Measurements from ENCODE around the gene TPST1. TPM values are rescaled to one million over a fixed set of nuclear protein-coding genes. Genes with fewer than 3 reads are reported as not detected.

Gene TPST1
- polyA plus RNA-seq, 1 of the 3 experiments (the other 2 are of a cell fraction) = 36.4 TPM

GRCh38 chr7:66269978-66270377 lies 64.8 kb downstream of the TPST1 start (continued):
- TF ChIP-seq, protein P1, sequence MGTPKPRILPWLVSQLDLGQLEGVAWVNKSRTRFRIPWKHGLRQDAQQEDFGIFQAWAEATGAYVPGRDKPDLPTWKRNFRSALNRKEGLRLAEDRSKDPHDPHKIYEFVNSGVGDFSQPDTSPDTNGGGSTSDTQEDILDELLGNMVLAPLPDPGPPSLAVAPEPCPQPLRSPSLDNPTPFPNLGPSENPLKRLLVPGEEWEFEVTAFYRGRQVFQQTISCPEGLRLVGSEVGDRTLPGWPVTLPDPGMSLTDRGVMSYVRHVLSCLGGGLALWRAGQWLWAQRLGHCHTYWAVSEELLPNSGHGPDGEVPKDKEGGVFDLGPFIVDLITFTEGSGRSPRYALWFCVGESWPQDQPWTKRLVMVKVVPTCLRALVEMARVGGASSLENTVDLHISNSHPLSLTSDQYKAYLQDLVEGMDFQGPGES (IDR thresholded peaks at IDR 0.05; ENCODE audit: low read depth, low read length) = no peak
- no peak for TF ChIP-seq CTCF (IDR thresholded peaks at IDR 0.05)
- TF ChIP-seq USF1 (IDR thresholded peaks at IDR 0.05; ENCODE audit: borderline replicate concordance, low read depth) = no peak
- TF ChIP-seq POLR2AphosphoS5 (IDR thresholded peaks at IDR 0.05; ENCODE audit: low read depth, low read length) = no peak

DNA sequence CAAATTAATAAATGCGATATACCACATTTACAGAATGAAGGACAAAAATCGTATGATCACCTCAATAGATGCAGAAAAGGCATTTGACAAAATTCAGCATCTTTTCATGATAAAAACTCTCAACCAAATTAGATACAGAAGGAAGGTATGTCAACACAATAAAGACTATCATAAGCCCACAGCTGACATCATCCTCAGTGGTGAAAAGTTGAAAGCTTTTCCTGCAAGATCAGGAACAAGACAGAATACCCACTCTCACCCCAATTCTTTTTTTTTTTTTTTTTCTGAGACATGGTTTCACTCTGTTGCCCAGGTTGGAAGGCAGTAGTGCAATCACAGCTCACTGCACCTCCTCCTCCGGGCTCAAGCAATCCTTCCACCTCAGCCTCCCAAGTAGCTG lies 67.2 kb downstream of the TPST1 start:
- no peaks in the 10 kb centered on the region for H4K20me1 ChIP-seq (ENCODE audit: insufficient read depth)
- H3K27ac ChIP-seq (ENCODE audit: low read depth in 2 of 2, low read length in 1 of 2) = no peak overlapping the region
- CTCF ChIA-PET = interaction anchor here (0.7 kb wide), 1 partner anchor 11 kb away, joined by 3 read pairs; no protein-coding TSS in a partner anchor
- H3K4me2 ChIP-seq = no peak overlapping the region
- H3F3A ChIP-seq (replicated peaks; ENCODE audit: insufficient read depth) = peaks cover 10% of the 10 kb centered on the region
- DNase-seq = no peak
- no peaks in the 10 kb centered on the region; the same call in 1 of the 2 replicates for H3K79me2 ChIP-seq (ENCODE audit: insufficient read depth)
- H2AFZ ChIP-seq (ENCODE audit: low read depth) = no peak overlapping the region
- no peaks in the 10 kb centered on the region for H3K27me3 ChIP-seq (ENCODE audit: insufficient read depth)
- H3K4me1 ChIP-seq (ENCODE audit: control insufficient read depth in 1 of 2, insufficient read depth in 2 of 2, low read depth in 1 of 2, low read length in 1 of 2) = no peaks in the 10 kb centered on the region
- peaks cover 0 to 16% of the 10 kb centered on the region in 2 experiments for H3K36me3 ChIP-seq (replicated peaks in 1 of 2; ENCODE audit: control insufficient read depth in 1 of 2, insufficient read depth in 2 of 2, low read length in 1 of 2)
- TF ChIP-seq PBX3 (IDR thresholded peaks at IDR 0.05) (no peak), MXI1 (IDR thresholded peaks at IDR 0.05; ENCODE audit: low read depth, low read length) (no peak), RCOR1 (IDR thresholded peaks at IDR 0.05; ENCODE audit: low read length) (no peak), GABPA (IDR thresholded peaks at IDR 0.05; ENCODE audit: low read depth) (no peak), EP300 (IDR thresholded peaks at IDR 0.05; ENCODE audit: borderline replicate concordance in 1 of 2, low read depth in 1 of 2, low read length in 1 of 2) (no peak), FOXM1 (IDR thresholded peaks at IDR 0.05; ENCODE audit: low read depth) (no peak), FOXJ3 (CRISPR knock-in tag; IDR thresholded peaks at IDR 0.05) (no peak), FOSL2 (IDR thresholded peaks at IDR 0.05; ENCODE audit: borderline replicate concordance, low read depth) (no peak), SMC3 (IDR thresholded peaks at IDR 0.05; ENCODE audit: low read depth, low read length) (no peak), USF1 (IDR thresholded peaks at IDR 0.05; ENCODE audit: borderline replicate concordance, low read depth) (no peak)
- POLR2A ChIA-PET = no interaction called here
- H3K9ac ChIP-seq = no peak overlapping the region
- 94% methylated on average over 3 of the region's 3 CpGs for WGBS (ENCODE audit: low lambda C conversion rate)
- H3K9me3 ChIP-seq = peaks cover 3% of the 10 kb centered on the region; the same call in 1 of the 2 replicates
- H3K9me2 ChIP-seq = no peaks in the 10 kb centered on the region
- H3K4me3 ChIP-seq (ENCODE audit: low read depth in 2 of 2, low read length in 1 of 2) = no peak overlapping the region

All from SK-N-SH (cell line).